Measurements from ENCODE around the gene ELOVL4. TPM values are rescaled to one million over a fixed set of nuclear protein-coding genes. Genes with fewer than 3 reads are reported as not detected.
A peak's percentile ranks its signal among the peaks of the same experiment; 100 is the strongest.

Gene ELOVL4
- polyA plus RNA-seq, 2 donors, result 10.8 to 11.6 TPM

- no peaks in the 10 kb centered on the region for H3K9me3 ChIP-seq (ENCODE audit: control insufficient read depth in 2 of 2, insufficient read depth in 1 of 2, low read depth in 1 of 2, low read length in 1 of 2)
- WGBS, 2 donors, result 48 to 64% methylated on average over 2 to 3 of the region's 3 CpGs
- H3K4me1 ChIP-seq (ENCODE audit: control insufficient read depth in 2 of 2, insufficient read depth in 2 of 2, low read length in 1 of 2), result no peaks in the 10 kb centered on the region
- no peaks in the 10 kb centered on the region for H3K27me3 ChIP-seq (ENCODE audit: control insufficient read depth in 1 of 2, insufficient read depth in 2 of 2, low read length in 2 of 2)
- no peak overlapping the region for H3K27ac ChIP-seq (ENCODE audit: low read depth in 2 of 2, low read length in 1 of 2)
- H3K4me3 ChIP-seq (ENCODE audit: low read depth in 1 of 2, low read length in 2 of 2), result no peak overlapping the region
- no peaks in the 10 kb centered on the region for H3K36me3 ChIP-seq (ENCODE audit: control insufficient read depth in 2 of 2, insufficient read depth in 2 of 2, low read length in 1 of 2)
Observed at GRCh38 chr6:79888587-79888986, 58.8 kb downstream of the ELOVL4 start.

- Histone ChIP-seq H3K4me1 (ENCODE audit: control insufficient read depth in 2 of 2, insufficient read depth in 2 of 2, low read length in 1 of 2) (peaks cover 3 to 8% of the 10 kb centered on the region in 2 donors), H3K27me3 (ENCODE audit: control insufficient read depth in 1 of 2, insufficient read depth in 2 of 2, low read length in 2 of 2) (no peaks in the 10 kb centered on the region), H3K9me3 (ENCODE audit: control insufficient read depth in 2 of 2, insufficient read depth in 1 of 2, low read depth in 1 of 2, low read length in 1 of 2) (no peaks in the 10 kb centered on the region), H3K36me3 (ENCODE audit: control insufficient read depth in 2 of 2, insufficient read depth in 2 of 2, low read length in 1 of 2) (no peaks in the 10 kb centered on the region), H3K4me3 (ENCODE audit: low read depth in 1 of 2, low read length in 2 of 2) (no peak overlapping the region), H3K27ac (ENCODE audit: low read depth in 2 of 2, low read length in 1 of 2) (peak overlapping the region; percentile 75 to 90)
- WGBS, 2 donors, result 84 to 88% methylated on average over 6 of the region's 6 CpGs
Observed at GRCh38 chr6:79878142-79878748, 69.1 kb downstream of the ELOVL4 start.

GRCh38 chr6:79874531-79875134, 72.7 kb downstream of the ELOVL4 start:
- H3K27me3 ChIP-seq (ENCODE audit: control insufficient read depth in 1 of 2, insufficient read depth in 2 of 2, low read length in 2 of 2), result no peaks in the 10 kb centered on the region
- WGBS, 2 donors, result 76 to 82% methylated on average over 5 of the region's 5 CpGs
- H3K4me1 ChIP-seq (ENCODE audit: control insufficient read depth in 2 of 2, insufficient read depth in 2 of 2, low read length in 1 of 2), result peaks cover 3 to 8% of the 10 kb centered on the region in 2 donors
- no peak overlapping the region for H3K4me3 ChIP-seq (ENCODE audit: low read depth in 1 of 2, low read length in 2 of 2)
- peak overlapping the region in 1 of 2 donors; percentile 11 for H3K27ac ChIP-seq (ENCODE audit: low read depth in 2 of 2, low read length in 1 of 2)
- H3K9me3 ChIP-seq (ENCODE audit: control insufficient read depth in 2 of 2, insufficient read depth in 1 of 2, low read depth in 1 of 2, low read length in 1 of 2), result no peaks in the 10 kb centered on the region
- no peaks in the 10 kb centered on the region for H3K36me3 ChIP-seq (ENCODE audit: control insufficient read depth in 2 of 2, insufficient read depth in 2 of 2, low read length in 1 of 2)

GRCh38 chr6:79872986-79873385, 74.4 kb downstream of the ELOVL4 start:
- Histone ChIP-seq H3K9me3 (ENCODE audit: control insufficient read depth in 2 of 2, insufficient read depth in 1 of 2, low read depth in 1 of 2, low read length in 1 of 2) (no peaks in the 10 kb centered on the region), H3K4me1 (ENCODE audit: control insufficient read depth in 2 of 2, insufficient read depth in 2 of 2, low read length in 1 of 2) (peaks cover under 1% of the 10 kb centered on the region in 2 donors), H3K27ac (ENCODE audit: low read depth in 2 of 2, low read length in 1 of 2) (no peak overlapping the region), H3K4me3 (ENCODE audit: low read depth in 1 of 2, low read length in 2 of 2) (no peak overlapping the region), H3K36me3 (ENCODE audit: control insufficient read depth in 2 of 2, insufficient read depth in 2 of 2, low read length in 1 of 2) (no peaks in the 10 kb centered on the region), H3K27me3 (ENCODE audit: control insufficient read depth in 1 of 2, insufficient read depth in 2 of 2, low read length in 2 of 2) (no peaks in the 10 kb centered on the region)
- WGBS, 2 donors, result 51 to 69% methylated on average over 2 of the region's 2 CpGs

- no peaks in the 10 kb centered on the region for H3K27me3 ChIP-seq (ENCODE audit: control insufficient read depth in 1 of 2, insufficient read depth in 2 of 2, low read length in 2 of 2)
- no peak overlapping the region for H3K4me3 ChIP-seq (ENCODE audit: low read depth in 1 of 2, low read length in 2 of 2)
- no peaks in the 10 kb centered on the region for H3K9me3 ChIP-seq (ENCODE audit: control insufficient read depth in 2 of 2, insufficient read depth in 1 of 2, low read depth in 1 of 2, low read length in 1 of 2)
- 51 to 56% methylated on average over 2 of the region's 2 CpGs for WGBS, 2 donors
- H3K36me3 ChIP-seq (ENCODE audit: control insufficient read depth in 2 of 2, insufficient read depth in 2 of 2, low read length in 1 of 2), result no peaks in the 10 kb centered on the region
- no peaks in the 10 kb centered on the region for H3K4me1 ChIP-seq (ENCODE audit: control insufficient read depth in 2 of 2, insufficient read depth in 2 of 2, low read length in 1 of 2)
- no peak overlapping the region for H3K27ac ChIP-seq (ENCODE audit: low read depth in 2 of 2, low read length in 1 of 2)
Observed at GRCh38 chr6:79872303-79872702, 75.0 kb downstream of the ELOVL4 start.

DNA sequence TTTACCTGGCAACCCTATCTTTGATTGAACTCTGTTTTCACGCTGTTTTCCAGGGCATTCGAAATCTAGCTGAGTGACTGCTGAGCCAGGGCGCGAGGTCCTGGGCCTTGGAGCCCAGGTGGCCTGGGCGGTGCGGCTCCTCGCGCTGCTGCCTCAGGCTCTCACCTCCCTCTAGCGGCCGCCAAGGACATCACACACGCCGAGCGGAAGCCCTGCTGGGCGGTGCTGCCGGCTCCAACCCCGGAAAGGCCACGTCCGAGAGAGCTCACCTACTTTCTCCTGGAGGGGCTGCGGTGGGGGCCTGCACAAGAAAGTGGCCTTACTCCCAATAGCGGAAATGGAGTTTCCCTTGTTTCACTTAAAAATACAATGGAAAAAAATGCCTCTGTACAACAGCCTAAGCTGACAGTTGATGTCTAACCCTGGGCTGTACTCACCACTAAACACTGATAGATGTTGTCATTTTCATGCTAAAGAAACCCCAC, 77.7 kb downstream of the ELOVL4 start:
- Histone ChIP-seq H3K27me3 (ENCODE audit: control insufficient read depth in 1 of 2, insufficient read depth in 2 of 2, low read length in 2 of 2) (no peaks in the 10 kb centered on the region), H3K27ac (ENCODE audit: low read depth in 2 of 2, low read length in 1 of 2) (no peak overlapping the region), H3K4me3 (ENCODE audit: low read depth in 1 of 2, low read length in 2 of 2) (no peak overlapping the region), H3K4me1 (ENCODE audit: control insufficient read depth in 2 of 2, insufficient read depth in 2 of 2, low read length in 1 of 2) (no peaks in the 10 kb centered on the region), H3K9me3 (ENCODE audit: control insufficient read depth in 2 of 2, insufficient read depth in 1 of 2, low read depth in 1 of 2, low read length in 1 of 2) (no peaks in the 10 kb centered on the region), H3K36me3 (ENCODE audit: control insufficient read depth in 2 of 2, insufficient read depth in 2 of 2, low read length in 1 of 2) (no peaks in the 10 kb centered on the region)
- WGBS, 2 donors, result 2% methylated on average over 20 of the region's 20 CpGs

- Histone ChIP-seq H3K27me3 (ENCODE audit: control insufficient read depth in 1 of 2, insufficient read depth in 2 of 2, low read length in 2 of 2) (no peaks in the 10 kb centered on the region), H3K4me3 (ENCODE audit: low read depth in 1 of 2, low read length in 2 of 2) (no peak overlapping the region), H3K27ac (ENCODE audit: low read depth in 2 of 2, low read length in 1 of 2) (no peak overlapping the region), H3K9me3 (ENCODE audit: control insufficient read depth in 2 of 2, insufficient read depth in 1 of 2, low read depth in 1 of 2, low read length in 1 of 2) (no peaks in the 10 kb centered on the region), H3K4me1 (ENCODE audit: control insufficient read depth in 2 of 2, insufficient read depth in 2 of 2, low read length in 1 of 2) (no peaks in the 10 kb centered on the region), H3K36me3 (ENCODE audit: control insufficient read depth in 2 of 2, insufficient read depth in 2 of 2, low read length in 1 of 2) (no peaks in the 10 kb centered on the region)
- 65 to 81% methylated on average over 6 of the region's 6 CpGs for WGBS, 2 donors
Observed at GRCh38 chr6:79869184-79869583, 78.2 kb downstream of the ELOVL4 start.

- no peak overlapping the region for H3K4me3 ChIP-seq (ENCODE audit: low read depth in 1 of 2, low read length in 2 of 2)
- no peaks in the 10 kb centered on the region for H3K27me3 ChIP-seq (ENCODE audit: control insufficient read depth in 1 of 2, insufficient read depth in 2 of 2, low read length in 2 of 2)
- 24 to 32% methylated on average over 12 of the region's 12 CpGs for WGBS, 2 donors
- no peaks in the 10 kb centered on the region for H3K36me3 ChIP-seq (ENCODE audit: control insufficient read depth in 2 of 2, insufficient read depth in 2 of 2, low read length in 1 of 2)
- H3K9me3 ChIP-seq (ENCODE audit: control insufficient read depth in 2 of 2, insufficient read depth in 1 of 2, low read depth in 1 of 2, low read length in 1 of 2), result no peaks in the 10 kb centered on the region
- H3K4me1 ChIP-seq (ENCODE audit: control insufficient read depth in 2 of 2, insufficient read depth in 2 of 2, low read length in 1 of 2), result no peaks in the 10 kb centered on the region
- H3K27ac ChIP-seq (ENCODE audit: low read depth in 2 of 2, low read length in 1 of 2), result no peak overlapping the region
Observed at GRCh38 chr6:79868098-79868722, 79.1 kb downstream of the ELOVL4 start.

Data from esophagus (tissue), 2 donors.